Common myeloid progenitor, CD34-positive (primary cell): Measurements from ENCODE around the gene DOC2A.
"Not testable (repeated sequence)": the region's sequence is repeated elsewhere in the genome, so short reads cannot be mapped to it uniquely, and the experiment has no call there.

Experiments
- CTCF ChIA-PET: fragments of 350-600 bp; sonication (Branson Sonifier 250); formaldehyde crosslinking; loops from one replicate; lab custom pipeline; 2021; ENCODE audit warnings: antibody characterized with exemption; lab: Charles Lee
- POLR2A ChIA-PET: fragments of 350-600 bp; sonication (Branson Sonifier 250); formaldehyde crosslinking; loops from one replicate; lab custom pipeline; 2021; ENCODE audit warnings: antibody characterized with exemption; lab: Charles Lee
- DNase-seq, 3 donors: peaks; one replicate each; pipeline versions ENCODE4 v3.0.0 to v3.0.0-alpha.2; 2013
- H3K27ac ChIP-seq, 2 experiments: 1 replicate in 1 of 2; 2 replicates in 1 of 2; pipeline ENCODE4 v1.7.0; 2013; ENCODE audit warnings: inconsistent platforms in 2 of 2, low read length in 2 of 2, mild to moderate bottlenecking in 2 of 2, low read depth in 1 of 2, moderate library complexity in 1 of 2; ENCODE audit not compliant: severe bottlenecking in 2 of 2, insufficient read depth in 1 of 2, poor library complexity in 1 of 2
- H3K27me3 ChIP-seq, 5 experiments: replicated peaks in 2 of 5; 1 replicate in 3 of 5; 2 replicates in 2 of 5; pipeline versions ENCODE4 v1.6.1 to v1.7.0; 2013; ENCODE audit warnings: low read length in 4 of 5, mild to moderate bottlenecking in 2 of 5, moderate library complexity in 2 of 5, inconsistent platforms in 1 of 5; ENCODE audit not compliant: insufficient read depth in 5 of 5, control insufficient read depth in 4 of 5
- H3K36me3 ChIP-seq, 4 experiments: 1 replicate in 2 of 4; 2 replicates in 2 of 4; pipeline versions ENCODE4 v1.6.1 to v1.7.0; 2013; ENCODE audit warnings: low read length in 3 of 4, control low read depth in 1 of 4, mild to moderate bottlenecking in 1 of 4; ENCODE audit not compliant: control insufficient read depth in 4 of 4, insufficient read depth in 4 of 4
- H3K4me1 ChIP-seq, 4 experiments: 1 replicate in 3 of 4; 2 replicates in 1 of 4; pipeline versions ENCODE4 v1.6.1 to v1.7.1; 2013; ENCODE audit warnings: low read length in 3 of 4, mild to moderate bottlenecking in 3 of 4, control low read depth in 1 of 4, inconsistent platforms in 1 of 4, moderate library complexity in 1 of 4; ENCODE audit not compliant: control insufficient read depth in 4 of 4, insufficient read depth in 4 of 4; ENCODE audit errors: control extremely low read depth in 1 of 4
- H3K4me3 ChIP-seq, 7 experiments: 1 replicate in 4 of 7; 2 replicates in 3 of 7; pipeline versions ENCODE4 v1.5.1 to v1.7.0; 2013; ENCODE audit warnings: mild to moderate bottlenecking in 7 of 7, low read length in 6 of 7, moderate library complexity in 6 of 7, inconsistent platforms in 2 of 7, low read depth in 2 of 7, control low read depth in 1 of 7; ENCODE audit not compliant: insufficient read depth in 4 of 7, control insufficient read depth in 1 of 7; ENCODE audit errors: extremely low read depth in 1 of 7
- H3K9me3 ChIP-seq, 5 experiments: 1 replicate in 4 of 5; 2 replicates in 1 of 5; pipeline versions ENCODE4 v1.6.1 to v1.7.1; 2013; ENCODE audit warnings: low read length in 4 of 5, mild to moderate bottlenecking in 2 of 5, inconsistent platforms in 1 of 5, low read depth in 1 of 5, moderate library complexity in 1 of 5; ENCODE audit not compliant: control insufficient read depth in 4 of 5, insufficient read depth in 2 of 5; ENCODE audit errors: control extremely low read depth in 1 of 5
- WGBS: methylation state at CpG from one replicate; pipeline ENCODE4 v1.1.5; 2013; ENCODE audit not compliant: insufficient coverage; 5-methylcytosine and 5-hydroxymethylcytosine counted together

The DOC2A gene

DNA sequence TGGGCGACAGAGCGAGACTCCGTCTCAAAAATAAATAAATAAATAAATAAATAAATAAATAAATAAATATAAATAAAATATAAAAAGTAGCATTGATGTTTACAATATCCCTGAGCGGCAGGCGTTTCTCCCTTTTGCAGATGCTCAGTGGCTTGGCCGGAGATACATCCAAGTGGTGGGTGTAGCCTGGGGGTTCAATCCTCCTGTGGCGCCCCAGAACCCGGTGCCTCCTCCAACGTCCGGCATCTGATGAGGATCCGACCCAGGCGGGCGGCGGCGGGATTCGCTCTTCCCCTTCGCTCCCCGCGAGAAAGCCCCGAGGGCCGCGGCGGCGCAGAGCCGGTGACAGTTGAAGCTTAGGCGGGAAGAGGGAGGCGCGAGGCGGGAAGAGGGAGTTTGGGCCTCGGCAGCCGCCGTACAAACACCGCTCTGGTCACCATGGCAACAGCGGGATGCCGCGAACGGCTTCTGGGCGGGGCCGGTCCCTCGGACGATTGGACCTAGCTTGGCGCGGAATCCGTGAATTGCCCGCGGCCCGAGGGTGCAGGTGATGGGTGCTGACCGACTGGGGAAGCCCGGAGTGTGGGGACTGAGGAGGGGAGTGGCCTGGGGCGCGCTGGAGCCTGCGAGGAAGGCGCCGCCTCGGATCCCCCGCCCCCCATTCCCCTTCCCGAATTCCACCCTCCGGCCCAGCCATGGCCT, 42.0 kb upstream of the DOC2A start:
- H3K36me3 ChIP-seq: peaks cover 0 to 2% (median 0%) of the 10 kb centered on the region in 4 experiments
- WGBS: 0% methylated on average over 40 of the region's 58 CpGs
- H3K27ac ChIP-seq: peak overlapping the region in 1 of 2 experiments; percentile 80
- H3K9me3 ChIP-seq: no peaks in the 10 kb centered on the region
- ChIA-PET POLR2A (interaction anchor here (0.5 to 1.4 kb wide), 2 partner anchors 12 to 128 kb away, joined by 4 to 11 read pairs; partner anchors contain the start of gene ALDOA), CTCF (interaction anchor here (1.2 to 8.5 kb wide), 9 partner anchors 10 to 56 kb away, joined by 3 to 76 read pairs (median 5); partner anchors contain the start of genes TBX6 and TLCD3B)
- H3K4me1 ChIP-seq: peaks cover 0 to 22% (median 12%) of the 10 kb centered on the region in 4 experiments
- peak; percentile 85 to 88 (median 86) for DNase-seq
- peak overlapping the region; percentile 62 to 88 (median 83) for H3K4me3 ChIP-seq
- H3K27me3 ChIP-seq: no peaks in the 10 kb centered on the region

DNA sequence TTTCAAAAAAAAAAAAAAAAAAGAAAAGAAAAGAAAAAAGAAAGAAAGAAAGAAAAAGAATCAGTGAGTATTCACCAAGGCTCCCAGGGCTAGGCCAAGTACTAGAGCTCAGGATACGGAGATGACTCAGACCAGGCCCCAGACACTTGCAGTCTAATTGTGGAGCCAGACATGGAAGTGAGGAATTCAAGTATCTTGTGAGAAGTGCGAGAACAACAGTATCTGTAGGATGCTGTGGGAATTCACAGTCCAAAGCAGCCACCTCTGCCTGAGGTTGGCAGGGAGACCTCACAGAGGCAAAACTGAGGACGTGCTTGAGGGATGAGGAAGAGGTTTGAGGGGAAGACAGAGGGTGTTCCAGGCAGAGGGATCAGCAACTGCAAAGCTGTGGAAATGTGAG, 40.7 kb upstream of the DOC2A start:
- WGBS: 100% methylated on average over 3 of the region's 3 CpGs
- no peaks in the 10 kb centered on the region for H3K27me3 ChIP-seq

GRCh38 chr16:30049871-30050270, 39.0 kb upstream of the DOC2A start:
- WGBS: 98% methylated on average over 7 of the region's 8 CpGs
- Histone ChIP-seq H3K36me3 (no peaks in the 10 kb centered on the region), H3K27me3 (no peaks in the 10 kb centered on the region), H3K4me3 (no peak overlapping the region), H3K27ac (no peak overlapping the region), H3K9me3 (no peaks in the 10 kb centered on the region), H3K4me1 (peaks cover 0 to 17% (median 10%) of the 10 kb centered on the region in 4 experiments)
- CTCF ChIA-PET: interaction anchor here (1.0 to 1.8 kb wide), 4 partner anchors 9 to 25 kb away, joined by 3 to 10 read pairs (median 5); partner anchors contain the start of gene TLCD3B
- POLR2A ChIA-PET: no interaction called here
- DNase-seq: no peak

More for the DNA sequence above, 40.7 kb upstream of the DOC2A start:
- Histone ChIP-seq H3K4me3 (no peak overlapping the region), H3K9me3 (no peaks in the 10 kb centered on the region), H3K27ac (no peak overlapping the region), H3K4me1 (peaks cover 0 to 22% (median 12%) of the 10 kb centered on the region in 4 experiments), H3K36me3 (no peaks in the 10 kb centered on the region)
- DNase-seq: no peak
- POLR2A ChIA-PET: no interaction called here
- CTCF ChIA-PET: interaction anchor here (0.9 to 3.2 kb wide), 3 partner anchors 14 to 41 kb away, joined by 3 to 14 read pairs (median 5); partner anchors contain the start of genes ALDOA and TBX6

DNA sequence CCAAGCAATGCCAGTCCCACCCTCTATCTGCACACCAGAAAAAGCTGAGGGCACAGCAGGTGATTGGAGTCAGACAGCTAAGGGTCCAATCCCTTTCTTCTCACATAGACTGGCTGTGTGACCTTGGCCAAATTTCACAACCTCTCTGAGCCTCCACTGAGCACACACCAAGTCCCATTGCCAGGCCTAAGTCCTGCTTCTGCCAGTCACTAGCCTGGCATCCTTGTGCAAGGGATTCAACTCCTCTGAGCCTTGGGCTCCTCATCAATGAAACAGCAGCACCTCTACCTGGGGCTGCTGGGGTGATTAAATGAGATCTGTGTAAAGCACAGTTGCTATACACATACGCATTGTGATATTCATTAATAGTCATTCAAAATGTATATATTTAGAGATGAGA, 35.8 kb upstream of the DOC2A start:
- Histone ChIP-seq H3K4me1 (no peaks in the 10 kb centered on the region), H3K4me3 (no peak overlapping the region), H3K9me3 (no peaks in the 10 kb centered on the region), H3K27me3 (no peaks in the 10 kb centered on the region), H3K27ac (no peak overlapping the region), H3K36me3 (no peaks in the 10 kb centered on the region)
- POLR2A ChIA-PET: no interaction called here
- WGBS: no CpG with 5 or more reads among the region's 1 CpG
- CTCF ChIA-PET: interaction anchor here (1.0 to 8.0 kb wide), 2 partner anchors 9 to 10 kb away, joined by 6 to 76 read pairs; a partner anchor contains a TSS
- DNase-seq: no peak

- CTCF ChIA-PET: interaction anchor here (8.0 kb wide), 1 partner anchor 10 kb away, joined by 76 read pairs; a partner anchor contains a TSS
- H3K27me3 ChIP-seq: no peaks in the 10 kb centered on the region
- no peak overlapping the region for H3K4me3 ChIP-seq
- 96% methylated on average over 4 of the region's 8 CpGs for WGBS
- no peak for DNase-seq
- H3K36me3 ChIP-seq: no peaks in the 10 kb centered on the region
- no peaks in the 10 kb centered on the region for H3K9me3 ChIP-seq
- POLR2A ChIA-PET: no interaction called here
- H3K27ac ChIP-seq: no peak overlapping the region
- H3K4me1 ChIP-seq: no peaks in the 10 kb centered on the region
Measured at GRCh38 chr16:30046178-30046577, 35.4 kb upstream of the DOC2A start.

DNA sequence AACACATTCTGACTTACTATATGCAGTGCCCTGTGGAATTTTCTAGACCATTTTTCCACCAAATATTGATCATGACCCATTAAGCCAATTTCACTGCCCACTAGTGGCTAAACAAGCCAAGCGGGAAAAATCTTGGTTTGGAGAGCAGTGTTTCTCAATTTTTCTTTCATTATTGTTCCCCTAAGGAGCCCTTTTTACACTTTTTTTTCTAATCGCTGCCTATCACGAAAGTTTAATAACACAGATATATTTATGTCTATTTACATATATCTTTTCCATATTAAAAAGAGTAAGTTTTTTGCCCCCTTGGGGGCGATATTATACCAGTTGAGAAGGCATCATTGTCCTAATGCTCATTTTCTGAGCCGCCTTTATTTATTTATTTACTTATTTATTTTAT, 31.0 kb upstream of the DOC2A start:
- POLR2A ChIA-PET: no interaction called here
- H3K4me1 ChIP-seq: peaks cover 0 to 5% (median 3%) of the 10 kb centered on the region in 4 experiments
- no peaks in the 10 kb centered on the region for H3K27me3 ChIP-seq
- H3K4me3 ChIP-seq: no peak overlapping the region
- no peaks in the 10 kb centered on the region for H3K9me3 ChIP-seq
- CTCF ChIA-PET: interaction anchor here (0.7 to 8.0 kb wide), 6 partner anchors 10 to 49 kb away, joined by 3 to 76 read pairs (median 13); partner anchors contain the start of genes C16orf92, TBX6 and TLCD3B
- WGBS: 40% methylated on average over 1 of the region's 5 CpGs
- H3K36me3 ChIP-seq: no peaks in the 10 kb centered on the region
- peak; percentile 57 to 75 (median 70) for DNase-seq
- no peak overlapping the region for H3K27ac ChIP-seq

DNA sequence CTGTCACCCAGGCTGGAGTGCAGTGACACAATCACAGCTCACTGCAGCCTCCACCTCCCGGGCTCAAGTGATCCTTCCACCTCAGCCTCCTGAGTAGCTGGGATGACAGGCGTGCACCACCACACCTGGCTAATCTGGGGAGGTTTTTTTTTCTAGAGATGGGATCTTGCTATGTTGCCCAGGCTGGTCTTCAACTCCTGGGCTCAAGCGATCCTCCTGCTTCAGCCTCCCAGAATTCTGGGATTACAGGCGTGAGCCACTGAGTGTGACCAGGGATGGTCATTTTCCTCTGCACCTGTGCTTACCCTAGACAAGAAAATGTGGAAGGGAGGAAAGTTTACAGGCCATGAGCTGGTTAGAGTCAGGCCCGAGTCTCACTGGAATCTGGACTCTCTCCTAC, 29.9 kb upstream of the DOC2A start:
- POLR2A ChIA-PET, H3K4me1 ChIP-seq, DNase-seq, H3K4me3 ChIP-seq, H3K36me3 ChIP-seq, H3K27me3 ChIP-seq, H3K9me3 ChIP-seq, H3K27ac ChIP-seq: not testable (repeated sequence)
- WGBS: 94% methylated on average over 4 of the region's 5 CpGs
- CTCF ChIA-PET: interaction anchor here (0.9 to 8.0 kb wide), 4 partner anchors 9 to 51 kb away, joined by 5 to 76 read pairs (median 22); partner anchors contain the start of genes TBX6 and TLCD3B
